ENCODE measurements around the gene ETS2.

Gene ETS2

GRCh38 chr21:38858026-38858811, 52.5 kb downstream of the ETS2 start:
- no peak for DNase-seq (ENCODE audit: low read depth in 2 of 2)

- DNase-seq (ENCODE audit: low read depth in 2 of 2), result no peak
Measured at GRCh38 chr21:38858812-38859205, 53.1 kb downstream of the ETS2 start.

DNA sequence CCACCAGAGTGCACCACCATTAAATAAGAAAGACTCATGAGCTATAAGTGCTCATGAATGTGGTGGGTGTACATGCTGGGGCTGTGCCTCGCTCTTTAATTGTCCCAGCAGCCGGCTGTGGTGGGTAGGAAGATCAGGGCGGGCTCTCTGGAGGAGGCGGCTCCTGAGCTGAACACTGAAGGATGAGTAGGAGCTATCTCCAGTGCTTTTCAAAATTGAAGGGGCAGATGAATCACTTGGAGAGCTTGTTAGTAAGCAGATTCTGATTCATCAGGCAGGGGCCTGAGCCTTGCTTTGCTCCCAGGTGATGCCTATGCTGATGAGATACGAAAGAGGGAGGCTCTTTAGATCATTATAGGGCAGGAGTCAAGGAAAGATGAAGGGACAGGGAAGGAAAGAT, 54.1 kb downstream of the ETS2 start:
- DNase-seq (ENCODE audit: low read depth in 2 of 2), result no peak

- DNase-seq (ENCODE audit: low read depth in 2 of 2), result no peak
Measured at GRCh38 chr21:38861056-38861455, 55.3 kb downstream of the ETS2 start.

DNA sequence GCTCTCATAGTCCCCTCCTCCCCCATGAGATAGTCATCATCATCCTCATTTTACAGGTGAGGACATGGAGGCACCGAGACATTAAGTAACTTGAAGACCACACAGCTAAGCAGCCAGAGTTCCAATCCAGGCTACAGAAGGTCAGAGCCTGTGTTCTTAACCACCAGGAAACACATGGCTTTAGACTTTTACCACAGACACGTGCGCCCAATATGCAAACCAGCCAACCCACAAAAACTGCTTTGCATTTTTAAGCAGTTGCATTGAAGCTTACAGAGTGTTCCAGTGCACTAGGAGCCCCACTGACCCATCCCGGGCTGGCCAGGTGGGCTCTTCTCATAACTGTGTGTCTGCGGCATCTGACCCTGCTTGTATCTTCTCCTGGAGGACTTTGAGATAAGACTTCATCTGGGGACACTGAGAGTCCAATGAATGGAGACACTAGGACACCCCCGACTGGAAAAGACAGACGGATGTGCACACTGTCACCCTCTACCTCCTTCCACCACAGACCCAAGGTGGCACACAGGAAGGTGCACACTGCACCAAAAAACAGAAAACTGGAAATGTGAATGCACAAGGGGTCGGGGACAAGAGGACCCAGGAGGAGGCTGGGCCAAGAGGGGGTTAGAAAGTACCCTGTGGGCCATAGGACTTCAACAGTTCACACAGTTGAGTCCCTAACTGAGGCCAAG, 56.4 kb downstream of the ETS2 start:
- no peak for DNase-seq (ENCODE audit: low read depth in 2 of 2)

DNA sequence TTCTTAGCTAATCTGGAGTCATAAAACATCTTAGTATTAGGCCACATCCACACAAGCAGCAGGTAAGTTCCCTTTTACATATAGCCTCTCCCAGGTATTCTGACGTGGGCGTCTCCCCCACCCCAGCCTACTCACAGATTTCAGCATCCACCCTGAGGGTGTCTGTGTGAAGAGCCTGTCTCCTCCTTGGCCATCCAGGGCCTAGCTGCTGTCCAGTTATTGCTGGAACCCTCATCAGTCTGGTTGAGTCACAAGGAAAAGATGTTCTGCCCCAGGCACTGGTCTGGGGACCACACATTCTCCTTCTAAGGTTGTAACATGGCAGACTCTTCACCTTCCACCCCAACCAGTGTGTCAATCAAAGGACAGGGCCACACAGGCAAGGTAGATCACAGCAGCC, 57.6 kb downstream of the ETS2 start:
- DNase-seq (ENCODE audit: low read depth in 2 of 2), result no peak

- no peak for DNase-seq (ENCODE audit: low read depth in 2 of 2)
Measured at GRCh38 chr21:38863843-38864363, 58.2 kb downstream of the ETS2 start.

DNA sequence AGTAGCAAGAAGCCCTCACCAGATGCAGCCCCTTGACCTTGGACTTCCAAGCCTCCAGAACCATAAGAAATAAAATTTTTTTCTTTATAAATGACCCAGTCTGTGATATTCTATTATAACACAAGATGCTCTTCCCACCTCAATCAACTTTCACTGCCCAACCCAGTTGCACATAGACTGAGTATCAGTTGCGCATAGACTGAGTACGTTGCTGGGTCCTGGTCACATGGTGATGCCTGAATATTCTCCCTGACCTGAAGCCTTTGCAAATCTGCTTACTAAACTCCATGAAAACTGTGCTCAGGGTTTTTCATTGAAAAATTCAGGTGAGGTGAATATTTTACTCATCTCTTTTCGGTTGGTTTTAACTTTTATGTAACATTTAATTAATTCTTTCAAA, 59.2 kb downstream of the ETS2 start:
- no peak for DNase-seq (ENCODE audit: low read depth in 2 of 2)

DNA sequence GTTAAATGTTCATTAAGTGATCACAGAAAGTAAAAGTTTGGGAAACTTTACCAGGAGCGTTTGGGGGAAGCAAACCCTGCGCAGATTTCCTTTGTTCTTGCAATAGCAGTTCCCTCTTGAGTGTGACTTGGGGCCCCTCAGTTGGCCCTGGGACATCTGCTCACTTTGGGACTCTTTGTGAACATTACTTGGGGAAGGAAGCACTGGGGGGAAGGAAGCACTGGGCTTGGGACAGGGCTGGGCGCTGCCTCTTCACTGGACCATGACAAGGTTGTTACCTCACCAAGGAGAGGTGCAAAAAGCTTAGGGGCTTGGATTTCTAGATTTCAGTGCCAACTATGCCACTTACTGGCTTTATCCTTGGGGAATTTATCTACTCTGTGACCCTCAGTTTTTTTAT, 63.5 kb downstream of the ETS2 start:
- DNase-seq (ENCODE audit: low read depth in 2 of 2), result no peak

GRCh38 chr21:38869946-38870345, 64.2 kb downstream of the ETS2 start:
- DNase-seq (ENCODE audit: low read depth in 2 of 2), result no peak

Data from fibroblast of skin of left biceps (primary cell).